ENCODE measurements around the gene IFT74.

DNA sequence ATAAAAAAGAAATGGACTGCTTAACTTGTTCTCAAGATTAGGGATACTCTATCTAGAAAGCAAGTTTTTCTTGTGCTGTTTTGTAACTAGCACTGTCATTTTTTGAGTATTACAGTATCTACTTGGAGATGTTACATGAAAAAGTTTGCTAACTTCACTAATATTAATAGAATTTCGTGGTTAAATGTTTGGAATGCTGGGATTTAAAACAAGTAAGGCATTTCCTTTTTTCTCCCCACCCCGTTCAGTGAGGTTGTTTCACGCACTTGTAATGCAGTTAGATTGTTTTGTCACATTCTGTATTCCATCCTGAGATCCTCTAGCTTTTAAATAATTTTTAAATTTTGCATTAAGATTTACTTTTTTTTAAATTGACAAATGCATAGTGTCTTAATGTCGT lies 132.8 kb downstream of the IFT74 start:
- no peak for TF ChIP-seq EZH2phosphoT487 (IDR thresholded peaks at IDR 0.05; ENCODE audit: low read depth)
- TF ChIP-seq, protein P1, sequence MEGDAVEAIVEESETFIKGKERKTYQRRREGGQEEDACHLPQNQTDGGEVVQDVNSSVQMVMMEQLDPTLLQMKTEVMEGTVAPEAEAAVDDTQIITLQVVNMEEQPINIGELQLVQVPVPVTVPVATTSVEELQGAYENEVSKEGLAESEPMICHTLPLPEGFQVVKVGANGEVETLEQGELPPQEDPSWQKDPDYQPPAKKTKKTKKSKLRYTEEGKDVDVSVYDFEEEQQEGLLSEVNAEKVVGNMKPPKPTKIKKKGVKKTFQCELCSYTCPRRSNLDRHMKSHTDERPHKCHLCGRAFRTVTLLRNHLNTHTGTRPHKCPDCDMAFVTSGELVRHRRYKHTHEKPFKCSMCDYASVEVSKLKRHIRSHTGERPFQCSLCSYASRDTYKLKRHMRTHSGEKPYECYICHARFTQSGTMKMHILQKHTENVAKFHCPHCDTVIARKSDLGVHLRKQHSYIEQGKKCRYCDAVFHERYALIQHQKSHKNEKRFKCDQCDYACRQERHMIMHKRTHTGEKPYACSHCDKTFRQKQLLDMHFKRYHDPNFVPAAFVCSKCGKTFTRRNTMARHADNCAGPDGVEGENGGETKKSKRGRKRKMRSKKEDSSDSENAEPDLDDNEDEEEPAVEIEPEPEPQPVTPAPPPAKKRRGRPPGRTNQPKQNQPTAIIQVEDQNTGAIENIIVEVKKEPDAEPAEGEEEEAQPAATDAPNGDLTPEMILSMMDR (IDR thresholded peaks at IDR 0.05; ENCODE audit: low read depth, low read length), result no peak

Measured in OCI-LY3 (cell line).